GM12872 (cell line): ENCODE data around the gene ZNF281.

Experiments
- CTCF ChIP-seq: IDR thresholded peaks from 3 replicates; pipeline ENCODE4 v1.5.1; 2011; ENCODE audit warnings: low read depth, mild to moderate bottlenecking, low read length, moderate library complexity; ENCODE audit not compliant: insufficient read depth

Gene ZNF281

GRCh38 chr1:200409761-200410565 is at the start of gene ZNF281:
TSS of gene ZNF281 (minus strand) at chr1:200410036. CDS start at chr1:200409705, 331 bp downstream.
- TF ChIP-seq CTCF: no peak

GRCh38 chr1:200458780-200459179 is 48.9 kb upstream of the ZNF281 start:
- TF ChIP-seq CTCF: no peak

GRCh38 chr1:200457810-200458209 is 48.0 kb upstream of the ZNF281 start:
- no peak for TF ChIP-seq CTCF

- no peak for TF ChIP-seq CTCF
These were observed 44.6 kb upstream of the ZNF281 start for GRCh38 chr1:200454425-200454824.

GRCh38 chr1:200453553-200453905 is 43.7 kb upstream of the ZNF281 start:
- TF ChIP-seq CTCF: no peak

- TF ChIP-seq CTCF: no peak
These were observed 43.2 kb upstream of the ZNF281 start for GRCh38 chr1:200452850-200453552.

GRCh38 chr1:200448034-200448762 is 38.4 kb upstream of the ZNF281 start:
- TF ChIP-seq CTCF: no peak
